H1 (cell line): ENCODE measurements around the gene ANXA1. TPM values are rescaled to one million over a fixed set of nuclear protein-coding genes. Genes with fewer than 3 reads are reported as not detected.

Experiments used
- CHD2 ChIP-seq: IDR thresholded peaks from 2 replicates; pipeline ENCODE4 v1.6.1; 2012; ENCODE audit warnings: low read length, improper control_type of control experiment
- CHD7 ChIP-seq: fragments of 300-600 bp; sonication (generic); IDR thresholded peaks from 2 replicates; pipeline ENCODE4 v1.7.1; 2012; ENCODE audit warnings: low read length, moderate library complexity, mild to moderate bottlenecking, inconsistent platforms; ENCODE audit not compliant: insufficient replicate concordance
- CREB1 ChIP-seq: IDR thresholded peaks from 2 replicates; pipeline ENCODE4 v1.6.1; 2012; ENCODE audit warnings: inconsistent platforms
- MAFK ChIP-seq: IDR thresholded peaks from 2 replicates; pipeline ENCODE4 v1.6.1; 2012; ENCODE audit warnings: low read depth, mild to moderate bottlenecking, improper control_type of control experiment, low read length
- TEAD4 ChIP-seq: IDR thresholded peaks from 2 replicates; pipeline ENCODE4 v1.6.1; 2012; ENCODE audit warnings: low read depth, low read length, inconsistent platforms, mixed read lengths
- polyA plus RNA-seq, 7 experiments: library from polyadenylated mRNA; depleted of rRNA in 3 of 7; stranded (reverse) in 5 of 7; unstranded in 2 of 7; fragments of >200 nt in 5 of 7; fragments of 200-250 nt in 2 of 7; gene quantifications; 1 replicate in 5 of 7; 2 replicates in 1 of 7; 4 replicates in 1 of 7; pipeline versions ENCODE4 v1.2.1 to v1.2.3, GENCODE V29; 2011 to 2013; ENCODE audit warnings: missing spikeins in 2 of 7, mixed read lengths in 2 of 7
- total RNA-seq: library from RNA; stranded (reverse); fragmentation: NEBNext Ultra II Directional; extraction: Animal tissue kit (Norgen Biotek cat#: 25700); gene quantifications from 2 replicates; pipeline ENCODE4 v1.2.1, GENCODE V29; 2021

ANXA1 gene
- total and polyA plus RNA-seq, 2 of the 8 experiments (the other 6 are each of a cell fraction or from before 2014, with no cell fraction given) = 0.71 to 5.7 TPM

GRCh38 chr9:73137914-73138313 is 13.8 kb upstream of the ANXA1 start (continued):
- TF ChIP-seq CHD7 (no peak), CREB1 (no peak), MAFK (no peak), TEAD4 (no peak), CHD2 (no peak)
